Measurements from ENCODE around the gene GNAT2.

GRCh38 chr1:109609881-109610280 is 9.5 kb downstream of the GNAT2 start:
- no peak for TF ChIP-seq EZH2 (IDR thresholded peaks at IDR 0.05; ENCODE audit: insufficient read depth, poor library complexity, severe bottlenecking)
- TF ChIP-seq EZH2phosphoT487 (IDR thresholded peaks at IDR 0.05; ENCODE audit: insufficient read depth, low read depth): no peak

Measured in GM23248 (cell line).